ENCODE measurements around the gene PDE10A.
"Not testable (repeated sequence)": the region's sequence is repeated elsewhere in the genome, so short reads cannot be mapped to it uniquely, and the experiment has no call there.

PDE10A gene

GRCh38 chr6:165618891-165619290 lies 44.1 kb downstream of the PDE10A start:
- DNase-seq, result not testable (repeated sequence)

GRCh38 chr6:165618241-165618640 lies 44.8 kb downstream of the PDE10A start:
- peak; percentile 21 for DNase-seq

- no peak for DNase-seq
These were observed 45.5 kb downstream of the PDE10A start for GRCh38 chr6:165617528-165617927.

- DNase-seq, result no peak
These were observed 46.9 kb downstream of the PDE10A start for GRCh38 chr6:165616116-165616515.

- DNase-seq, result peak; percentile 40
These were observed 47.4 kb downstream of the PDE10A start for GRCh38 chr6:165615636-165616035.

- DNase-seq, result no peak
These were observed 51.7 kb downstream of the PDE10A start for GRCh38 chr6:165611294-165611693.

GRCh38 chr6:165608577-165608976 lies 54.5 kb downstream of the PDE10A start:
- not testable (repeated sequence) for DNase-seq

GRCh38 chr6:165606740-165607008 lies 56.4 kb downstream of the PDE10A start:
- DNase-seq, result no peak

GRCh38 chr6:165605901-165606739 lies 56.9 kb downstream of the PDE10A start:
- DNase-seq, result peak; percentile 90

GRCh38 chr6:165605182-165605875 lies 57.7 kb downstream of the PDE10A start:
- DNase-seq, result no peak

- no peak for DNase-seq
These were observed 60.8 kb downstream of the PDE10A start for GRCh38 chr6:165602291-165602690.

- no peak for DNase-seq
These were observed 62.4 kb downstream of the PDE10A start for GRCh38 chr6:165600606-165601005.

GRCh38 chr6:165599596-165600487 lies 63.2 kb downstream of the PDE10A start:
- no peak for DNase-seq

GRCh38 chr6:165599121-165599520 lies 63.9 kb downstream of the PDE10A start:
- DNase-seq, result no peak

GRCh38 chr6:165597821-165598220 lies 65.2 kb downstream of the PDE10A start:
- no peak for DNase-seq

- no peak for DNase-seq
These were observed 68.3 kb downstream of the PDE10A start for GRCh38 chr6:165594584-165595333.

GRCh38 chr6:165592947-165593346 lies 70.1 kb downstream of the PDE10A start:
- DNase-seq, result not testable (repeated sequence)

GRCh38 chr6:165588515-165588914 lies 74.5 kb downstream of the PDE10A start:
- no peak for DNase-seq

- no peak for DNase-seq
These were observed 75.8 kb downstream of the PDE10A start for GRCh38 chr6:165587206-165587605.

GRCh38 chr6:165586706-165587105 lies 76.3 kb downstream of the PDE10A start:
- DNase-seq, result no peak

GRCh38 chr6:165585060-165585459 lies 78.0 kb downstream of the PDE10A start:
- DNase-seq, result no peak

GRCh38 chr6:165584541-165584940 lies 78.5 kb downstream of the PDE10A start:
- DNase-seq, result no peak

- DNase-seq, result no peak
These were observed 81.4 kb downstream of the PDE10A start for GRCh38 chr6:165581678-165582077.
